ENCODE data around the gene TET2.

The TET2 gene

GRCh38 chr4:105181259-105181658 lies 34.6 kb downstream of the TET2 start:
- H3K4me3 ChIP-seq (ENCODE audit: low read depth, low read length) = no peak overlapping the region
- no peak for TF ChIP-seq CTCF (IDR thresholded peaks at IDR 0.05; ENCODE audit: low read depth, low read length)

- TF ChIP-seq CTCF (IDR thresholded peaks at IDR 0.05; ENCODE audit: low read depth, low read length) = no peak
- H3K4me3 ChIP-seq (ENCODE audit: low read depth, low read length) = no peak overlapping the region
Measured at GRCh38 chr4:105182211-105182610, 35.5 kb downstream of the TET2 start.

GRCh38 chr4:105184316-105184980 lies 37.8 kb downstream of the TET2 start:
- H3K4me3 ChIP-seq (ENCODE audit: low read depth, low read length) = no peak overlapping the region
- TF ChIP-seq CTCF (IDR thresholded peaks at IDR 0.05; ENCODE audit: low read depth, low read length) = no peak

- TF ChIP-seq CTCF (IDR thresholded peaks at IDR 0.05; ENCODE audit: low read depth, low read length) = no peak
- H3K4me3 ChIP-seq (ENCODE audit: low read depth, low read length) = no peak overlapping the region
Measured at GRCh38 chr4:105186701-105187161, 40.1 kb downstream of the TET2 start.

- no peak for TF ChIP-seq CTCF (IDR thresholded peaks at IDR 0.05; ENCODE audit: low read depth, low read length)
- H3K4me3 ChIP-seq (ENCODE audit: low read depth, low read length) = no peak overlapping the region
Measured at GRCh38 chr4:105189855-105190650, 43.4 kb downstream of the TET2 start.

- H3K4me3 ChIP-seq (ENCODE audit: low read depth, low read length) = no peak overlapping the region
- no peak for TF ChIP-seq CTCF (IDR thresholded peaks at IDR 0.05; ENCODE audit: low read depth, low read length)
Measured at GRCh38 chr4:105191621-105192210, 45.0 kb downstream of the TET2 start.

GRCh38 chr4:105192474-105192873 lies 45.8 kb downstream of the TET2 start:
- TF ChIP-seq CTCF (IDR thresholded peaks at IDR 0.05; ENCODE audit: low read depth, low read length) = no peak
- no peak overlapping the region for H3K4me3 ChIP-seq (ENCODE audit: low read depth, low read length)
